BJ (cell line): ENCODE results near the gene COL18A1. TPM values are rescaled to one million over a fixed set of nuclear protein-coding genes. Genes with fewer than 3 reads are reported as not detected.

Experiments
- CTCF ChIA-PET: fragments of 350-600 bp; formaldehyde crosslinking; extraction: SDS; loops from one replicate; lab custom pipeline; 2021; ENCODE audit warnings: antibody characterized with exemption, inconsistent platforms; lab: Yijun Ruan, JAX
- POLR2A ChIA-PET: fragments of 300-600 bp; sonication (Branson Sonifier 250); formaldehyde crosslinking; extraction: SDS; loops from one replicate; lab custom pipeline; 2021; ENCODE audit warnings: antibody characterized with exemption; lab: Charles Lee
- DNase-seq: peaks from one replicate; pipeline ENCODE4 v3.0.0-alpha.2; 2011; ENCODE audit warnings: low read depth
- H3K27me3 ChIP-seq: 2 replicates; pipeline ENCODE4 v1.6.0; 2011; ENCODE audit warnings: low read length; ENCODE audit not compliant: control insufficient read depth, insufficient read depth
- H3K36me3 ChIP-seq: 2 replicates; pipeline ENCODE4 v1.5.1; 2011; ENCODE audit warnings: low read length; ENCODE audit not compliant: control insufficient read depth, insufficient read depth
- H3K4me3 ChIP-seq: 2 replicates; pipeline ENCODE4 v1.5.1; 2011; ENCODE audit warnings: low read depth, mild to moderate bottlenecking, control low read depth, low read length
- CTCF ChIP-seq: IDR thresholded peaks from 2 replicates; pipeline ENCODE4 v1.5.1; 2011; ENCODE audit warnings: low read depth, mild to moderate bottlenecking, control low read depth, inconsistent platforms, low read length, moderate library complexity; ENCODE audit not compliant: insufficient read depth
- polyA plus RNA-seq: library from polyadenylated mRNA; depleted of rRNA; stranded (reverse); fragments of >200 nt; gene quantifications from 2 replicates; pipeline ENCODE4 v1.2.3, GENCODE V29; 2011

Gene COL18A1
- polyA plus RNA-seq, 1 experiment = 99.7 TPM

- no peak for TF ChIP-seq CTCF
- H3K27me3 ChIP-seq = no peaks in the 10 kb centered on the region
- DNase-seq = peak; percentile 72
- no peak overlapping the region for H3K4me3 ChIP-seq
- H3K36me3 ChIP-seq = no peaks in the 10 kb centered on the region; the same call in 1 of the 2 replicates
- ChIA-PET CTCF (interaction anchor here (1.0 to 2.1 kb wide), 3 partner anchors 9 to 360 kb away, joined by 3 to 7 read pairs (median 3); no protein-coding TSS in a partner anchor), POLR2A (no interaction called here)
Measured at GRCh38 chr21:45460611-45461368, 55.8 kb downstream of the COL18A1 start.

GRCh38 chr21:45461369-45461750 is 56.4 kb downstream of the COL18A1 start:
- POLR2A ChIA-PET = no interaction called here
- CTCF ChIA-PET = interaction anchor here (1.0 to 2.1 kb wide), 3 partner anchors 9 to 359 kb away, joined by 3 to 7 read pairs (median 3); no protein-coding TSS in a partner anchor

GRCh38 chr21:45461806-45462341 is 56.9 kb downstream of the COL18A1 start:
- CTCF ChIA-PET = interaction anchor here (1.0 to 2.1 kb wide), 2 partner anchors 9 to 322 kb away, joined by 3 to 7 read pairs; no protein-coding TSS in a partner anchor
- no peak overlapping the region for H3K4me3 ChIP-seq
- POLR2A ChIA-PET = no interaction called here
- H3K36me3 ChIP-seq = no peaks in the 10 kb centered on the region
- no peaks in the 10 kb centered on the region for H3K27me3 ChIP-seq
- no peak for DNase-seq
- TF ChIP-seq CTCF = no peak

More at GRCh38 chr21:45461369-45461750, 56.4 kb downstream of the COL18A1 start:
- no peak for DNase-seq
- H3K4me3 ChIP-seq = no peak overlapping the region
- no peaks in the 10 kb centered on the region for H3K36me3 ChIP-seq
- TF ChIP-seq CTCF = no peak
- H3K27me3 ChIP-seq = no peaks in the 10 kb centered on the region

- Histone ChIP-seq H3K4me3 (no peak overlapping the region), H3K27me3 (no peaks in the 10 kb centered on the region), H3K36me3 (peaks cover 4% of the 10 kb centered on the region)
- CTCF ChIA-PET = interaction anchor here (1.0 to 1.2 kb wide), 2 partner anchors 133 to 326 kb away, joined by 3 to 4 read pairs; no protein-coding TSS in a partner anchor
- no peak for TF ChIP-seq CTCF
- no peak for DNase-seq
- POLR2A ChIA-PET = no interaction called here
Measured at GRCh38 chr21:45463871-45464270, 58.9 kb downstream of the COL18A1 start.

- H3K4me3 ChIP-seq = no peak overlapping the region
- no peak for DNase-seq
- ChIA-PET POLR2A (no interaction called here), CTCF (interaction anchor here (1.0 to 1.2 kb wide), 2 partner anchors 132 to 326 kb away, joined by 3 to 4 read pairs; no protein-coding TSS in a partner anchor)
- H3K27me3 ChIP-seq = no peaks in the 10 kb centered on the region
- peaks cover 4% of the 10 kb centered on the region for H3K36me3 ChIP-seq
- TF ChIP-seq CTCF = no peak
Measured at GRCh38 chr21:45464309-45464708, 59.3 kb downstream of the COL18A1 start.
